Spinal cord (tissue), 10 donors: Measurements from ENCODE around the gene CLDN15. TPM values are rescaled to one million over a fixed set of nuclear protein-coding genes. Genes with fewer than 3 reads are reported as not detected.
"Not testable (repeated sequence)": the region's sequence is repeated elsewhere in the genome, so short reads cannot be mapped to it uniquely, and the experiment has no call there.

ENCODE experiments used
- DNase-seq, 6 donors: peaks; one replicate each; pipeline versions ENCODE4 v3.0.0 to v3.0.0-alpha.2; 2013 to 2015; ENCODE audit warnings: low spot score in 6 of 6, low read depth in 4 of 6
- H3K27ac ChIP-seq: one replicate; pipeline ENCODE4 v1.5.1; 2013; ENCODE audit warnings: low read depth, low read length, control low read depth
- H3K27me3 ChIP-seq: one replicate; pipeline ENCODE4 v1.6.1; 2013; ENCODE audit warnings: low read length; ENCODE audit not compliant: control insufficient read depth, insufficient read depth
- H3K36me3 ChIP-seq: one replicate; pipeline ENCODE4 v1.6.1; 2013; ENCODE audit warnings: low read length; ENCODE audit not compliant: control insufficient read depth, insufficient read depth
- H3K4me1 ChIP-seq: one replicate; pipeline ENCODE4 v1.6.1; 2013; ENCODE audit warnings: low read length; ENCODE audit not compliant: control insufficient read depth, insufficient read depth
- H3K4me3 ChIP-seq: one replicate; pipeline ENCODE4 v1.5.1; 2013; ENCODE audit warnings: low read depth, low read length, control low read depth
- H3K9me3 ChIP-seq: one replicate; pipeline ENCODE4 v1.6.1; 2013; ENCODE audit warnings: low read length; ENCODE audit not compliant: control insufficient read depth, insufficient read depth
- WGBS: methylation state at CpG from one replicate; pipeline ENCODE4 v1.1.5; 2013; ENCODE audit warnings: missing lambda C conversion rate; ENCODE audit not compliant: insufficient coverage; 5-methylcytosine and 5-hydroxymethylcytosine counted together
- polyA plus RNA-seq, 2 donors: library from polyadenylated mRNA; unstranded; fragments of 120-200 nt; gene quantifications; one replicate each; pipeline ENCODE4 v1.2.1, GENCODE V29; 2013; ENCODE audit not compliant: insufficient read length in 2 of 2
- total RNA-seq, 2 donors: library from RNA; depleted of rRNA in 1 of 2; stranded (reverse); fragments of 120-200 nt in 1 of 2; fragments of >200 nt in 1 of 2; gene quantifications; one replicate each; pipeline versions ENCODE4 v1.2.3 to v1.2.4, GENCODE V29; 2013 to 2014
- donor health status: healthy.

CLDN15 gene
- total and polyA plus RNA-seq, 4 donors, result 3.3 to 13.8 (median 8.8) TPM

DNA sequence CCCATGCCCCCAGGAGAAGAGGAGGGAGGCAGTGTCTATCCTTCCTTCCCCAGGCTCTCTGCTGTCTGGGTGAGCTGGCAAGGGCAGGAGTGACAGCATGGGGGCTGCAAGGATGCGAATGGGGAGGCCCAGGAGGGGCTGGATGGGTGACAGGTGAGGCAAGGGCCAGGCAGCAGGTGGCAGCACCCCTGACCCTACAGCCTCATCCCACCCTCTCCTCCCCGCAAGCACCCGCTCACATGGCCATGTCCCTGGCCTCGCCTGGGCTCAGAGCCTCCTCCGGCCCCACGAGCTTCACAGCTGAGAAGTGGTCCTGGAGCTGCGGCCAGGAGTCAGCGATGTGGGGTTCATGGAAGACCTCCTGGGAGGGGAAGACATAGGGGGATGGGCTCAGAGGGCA is 25.6 kb downstream of the CLDN15 start:
- peaks cover 85% of the 10 kb centered on the region for H3K36me3 ChIP-seq
- H3K4me3 ChIP-seq, result no peak overlapping the region
- H3K4me1 ChIP-seq, result peaks cover 17% of the 10 kb centered on the region
- H3K9me3 ChIP-seq, result no peaks in the 10 kb centered on the region
- WGBS, result 88% methylated on average over 7 of the region's 8 CpGs
- H3K27me3 ChIP-seq, result no peaks in the 10 kb centered on the region
- no peak overlapping the region for H3K27ac ChIP-seq
- DNase-seq, result no peak

DNA sequence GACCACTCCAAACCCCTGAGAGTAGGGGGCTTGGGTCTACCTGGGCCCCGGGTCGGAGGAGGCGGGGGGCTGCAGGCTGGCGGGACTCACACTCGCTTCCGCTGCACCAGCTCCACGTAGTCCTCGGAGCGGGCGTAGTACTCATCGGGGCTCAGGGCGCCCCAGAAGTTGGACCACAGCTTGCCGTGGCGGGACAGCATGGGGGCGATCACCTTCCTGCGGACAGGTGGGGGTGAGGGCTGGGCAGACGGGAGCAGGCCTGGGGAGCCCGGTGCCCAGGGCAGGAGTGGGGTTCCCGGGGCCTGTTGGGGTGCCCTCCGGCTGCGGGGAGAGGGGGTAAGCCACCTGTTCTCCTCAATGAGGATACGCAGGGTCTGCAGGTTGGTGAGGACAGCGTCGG is 26.1 kb downstream of the CLDN15 start:
- 95% methylated on average over 23 of the region's 24 CpGs for WGBS
- no peak for DNase-seq
- Histone ChIP-seq H3K4me3 (no peak overlapping the region), H3K4me1 (peaks cover 12% of the 10 kb centered on the region), H3K27me3 (no peaks in the 10 kb centered on the region), H3K36me3 (peaks cover 89% of the 10 kb centered on the region), H3K27ac (no peak overlapping the region), H3K9me3 (no peaks in the 10 kb centered on the region)

DNA sequence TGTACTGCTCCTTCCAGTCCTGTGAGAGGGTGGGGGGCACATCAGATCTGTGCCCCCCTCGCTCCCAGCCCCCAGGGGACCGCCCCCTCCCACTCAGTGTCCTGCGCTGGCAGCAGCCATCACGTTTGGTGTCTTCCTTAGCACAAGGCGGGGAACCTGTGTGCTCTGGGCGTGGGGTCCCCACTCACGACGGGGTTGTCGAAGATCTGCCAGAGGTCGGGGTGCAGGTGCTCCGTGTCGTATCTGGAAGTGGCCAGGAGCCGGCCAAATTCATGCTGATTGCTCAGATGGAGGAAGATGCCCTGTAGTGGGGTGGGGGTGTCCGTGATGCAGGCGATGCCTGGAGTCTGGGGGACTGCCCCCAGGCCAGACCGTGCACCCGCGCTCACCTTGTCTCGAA is 27.5 kb downstream of the CLDN15 start:
- no peaks in the 10 kb centered on the region for H3K27me3 ChIP-seq
- no peaks in the 10 kb centered on the region for H3K4me1 ChIP-seq
- H3K36me3 ChIP-seq, result peaks cover 88% of the 10 kb centered on the region
- no peak overlapping the region for H3K27ac ChIP-seq
- H3K4me3 ChIP-seq, result no peak overlapping the region
- DNase-seq, result no peak
- no peaks in the 10 kb centered on the region for H3K9me3 ChIP-seq
- 93% methylated on average over 12 of the region's 19 CpGs for WGBS

DNA sequence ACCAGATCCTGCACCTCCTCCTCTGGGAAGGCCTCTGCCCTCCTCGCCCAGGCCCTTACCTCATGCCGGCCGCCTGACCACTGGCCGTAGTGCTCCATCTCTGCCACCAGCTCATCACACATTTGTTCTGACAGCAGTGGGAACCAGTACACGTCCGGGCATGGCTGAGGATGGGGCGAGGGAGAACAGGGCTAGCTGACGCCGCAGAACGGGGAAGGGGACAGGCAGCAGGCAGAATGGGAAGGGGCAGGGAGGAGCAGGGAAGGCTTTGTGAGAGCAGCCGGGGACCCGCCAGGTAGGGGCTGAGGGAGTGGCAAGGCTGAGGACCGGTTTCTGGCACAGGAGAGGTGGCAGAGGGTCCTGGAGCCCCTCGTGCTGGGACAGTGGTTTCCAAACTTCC is 28.8 kb downstream of the CLDN15 start:
- no peak for DNase-seq
- Histone ChIP-seq H3K4me3 (no peak overlapping the region), H3K36me3 (peaks cover 80% of the 10 kb centered on the region), H3K9me3 (no peaks in the 10 kb centered on the region), H3K27ac (no peak overlapping the region), H3K4me1 (no peaks in the 10 kb centered on the region), H3K27me3 (no peaks in the 10 kb centered on the region)
- WGBS, result 94% methylated on average over 8 of the region's 14 CpGs

DNA sequence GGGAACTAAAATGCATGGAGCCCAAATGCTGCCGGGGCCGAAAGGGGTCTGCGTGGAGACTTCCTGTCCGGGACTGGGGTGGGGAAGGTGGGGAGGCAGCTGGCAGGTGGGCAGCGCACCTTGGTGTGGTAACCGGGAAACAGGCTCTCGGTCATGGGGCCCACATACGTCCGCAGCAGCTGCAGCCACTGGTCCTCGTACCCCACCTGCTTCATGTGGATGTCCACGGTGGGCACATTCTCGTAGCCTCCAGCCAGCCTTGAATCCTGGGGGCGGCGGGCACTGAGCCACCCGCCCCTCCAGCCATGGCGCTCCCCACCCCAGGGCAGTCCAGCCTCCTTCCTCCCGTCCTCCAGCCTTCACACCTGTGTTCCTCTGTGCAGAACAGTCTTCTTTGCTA is 30.1 kb downstream of the CLDN15 start:
- 91% methylated on average over 17 of the region's 17 CpGs for WGBS

DNA sequence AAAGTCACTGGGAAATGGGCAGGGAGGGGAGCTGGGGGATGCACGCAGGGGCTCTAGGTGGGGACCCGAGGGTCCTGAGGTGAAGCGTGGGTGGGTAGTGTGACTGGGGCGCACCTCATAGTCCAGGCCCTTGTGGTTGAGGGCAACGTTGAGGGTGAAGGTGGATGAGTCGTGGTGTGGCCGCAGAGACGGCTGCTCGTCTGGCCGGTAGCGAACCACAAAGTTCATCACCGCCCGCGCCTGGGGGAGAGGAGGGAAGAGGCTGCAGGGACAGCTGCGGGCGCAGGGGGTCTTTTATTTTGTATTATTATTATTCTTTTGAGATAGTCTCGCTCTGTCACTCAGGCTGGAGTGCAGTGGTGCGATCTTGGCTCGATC is 30.9 kb downstream of the CLDN15 start:
- Histone ChIP-seq H3K4me1 (peaks cover 7% of the 10 kb centered on the region), H3K36me3 (peaks cover 59% of the 10 kb centered on the region), H3K27ac (no peak overlapping the region), H3K4me3 (no peak overlapping the region), H3K27me3 (peaks cover 20% of the 10 kb centered on the region), H3K9me3 (no peaks in the 10 kb centered on the region)
- 91% methylated on average over 15 of the region's 19 CpGs for WGBS
- DNase-seq, result no peak

More for the DNA sequence above, 30.1 kb downstream of the CLDN15 start:
- no peaks in the 10 kb centered on the region for H3K4me1 ChIP-seq
- DNase-seq, result no peak
- H3K27me3 ChIP-seq, result peaks cover 11% of the 10 kb centered on the region
- H3K9me3 ChIP-seq, result no peaks in the 10 kb centered on the region
- H3K36me3 ChIP-seq, result peaks cover 67% of the 10 kb centered on the region
- no peak overlapping the region for H3K27ac ChIP-seq
- no peak overlapping the region for H3K4me3 ChIP-seq

DNA sequence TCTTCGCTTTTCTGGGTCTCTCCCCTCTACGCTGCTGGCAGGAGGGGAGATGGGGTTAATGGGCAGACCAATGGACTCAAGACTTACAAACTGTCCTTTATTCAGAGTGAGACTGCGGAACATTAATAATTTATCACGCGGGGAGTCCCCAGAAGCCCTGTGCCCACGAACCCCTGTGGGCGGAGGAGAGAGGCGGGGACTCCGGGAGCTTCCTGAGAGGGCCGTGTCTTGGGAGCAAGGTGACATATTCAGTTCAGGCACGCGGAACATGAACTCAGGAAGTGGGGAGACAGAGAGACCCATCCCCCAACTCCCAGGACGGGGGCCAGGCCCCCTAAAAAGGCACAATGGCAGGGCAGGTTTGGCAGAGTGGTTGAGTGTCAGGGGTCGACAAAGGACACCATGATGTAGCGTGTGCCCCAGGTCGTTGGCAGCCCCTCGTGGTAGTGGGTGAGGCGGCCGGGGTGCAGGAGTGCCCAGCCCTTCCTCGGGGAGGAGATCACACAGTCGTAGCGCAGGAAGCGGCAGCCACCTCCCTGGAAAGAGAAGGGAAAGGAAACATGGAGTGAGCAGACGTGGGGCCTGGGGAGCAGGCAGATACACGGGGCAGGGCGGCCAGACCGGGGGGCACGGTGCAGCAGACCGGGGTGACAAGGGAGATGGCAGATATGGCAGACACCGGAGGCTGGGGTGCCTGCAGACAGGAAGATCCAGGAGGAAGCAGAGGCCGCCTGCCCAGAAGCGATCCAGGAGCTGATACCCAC is 31.5 kb downstream of the CLDN15 start:
- H3K4me3 ChIP-seq, result no peak overlapping the region
- no peaks in the 10 kb centered on the region for H3K9me3 ChIP-seq
- H3K36me3 ChIP-seq, result peaks cover 54% of the 10 kb centered on the region
- peaks cover 10% of the 10 kb centered on the region for H3K4me1 ChIP-seq
- DNase-seq, result no peak
- peaks cover 25% of the 10 kb centered on the region for H3K27me3 ChIP-seq
- H3K27ac ChIP-seq, result no peak overlapping the region
- WGBS, result 85% methylated on average over 28 of the region's 32 CpGs

DNA sequence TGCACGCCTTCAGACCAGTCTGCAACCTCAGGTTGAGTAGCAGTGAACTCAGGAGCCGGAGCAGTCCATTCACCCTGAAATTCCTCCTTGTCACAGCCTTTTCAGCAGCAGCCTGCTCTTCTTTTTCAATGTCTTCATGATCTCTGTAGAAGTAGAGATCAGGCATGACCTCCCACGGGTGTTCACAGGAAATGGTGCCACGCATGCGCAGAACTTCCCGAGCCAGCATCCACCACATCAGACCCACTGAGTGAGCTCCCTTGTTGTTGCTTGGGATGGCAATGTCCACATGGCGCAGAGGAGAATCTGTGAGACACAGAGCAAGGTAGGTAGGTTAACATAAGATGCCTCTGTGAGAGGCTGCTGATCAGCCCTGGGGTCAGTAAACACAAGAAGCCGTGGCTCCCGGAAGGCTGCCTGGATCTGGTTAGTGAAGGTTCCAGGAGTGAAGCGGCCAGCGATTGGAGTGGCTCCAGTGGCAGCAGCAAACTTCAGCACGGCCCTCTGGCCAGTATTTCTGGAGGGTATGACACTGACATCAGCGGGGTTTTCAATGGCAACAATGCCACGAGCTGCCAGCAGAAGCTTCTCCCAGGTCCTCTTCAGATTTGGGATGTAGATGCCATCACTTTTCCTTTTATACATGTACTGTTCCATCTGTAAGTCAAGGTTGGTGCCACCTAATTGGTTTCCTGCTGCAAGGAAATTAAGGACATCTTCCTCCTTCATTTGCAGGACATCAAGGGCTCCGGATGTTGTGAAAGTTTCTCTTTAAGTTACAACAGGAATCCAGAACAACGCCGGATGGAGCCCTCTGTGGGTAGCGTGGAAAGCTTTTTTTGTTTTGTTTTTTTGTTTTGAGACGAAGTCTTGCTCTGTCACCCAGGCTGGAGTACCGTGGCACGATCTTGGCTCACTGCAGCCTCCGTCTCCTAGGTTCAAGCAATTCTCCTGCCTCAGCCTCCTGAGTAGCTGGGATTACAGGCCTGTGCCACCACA is 33.6 kb downstream of the CLDN15 start:
- DNase-seq, H3K27ac ChIP-seq, H3K4me3 ChIP-seq, H3K9me3 ChIP-seq: not testable (repeated sequence)
- Histone ChIP-seq H3K4me1 (peaks cover 10% of the 10 kb centered on the region), H3K36me3 (peaks cover 33% of the 10 kb centered on the region), H3K27me3 (peaks cover 37% of the 10 kb centered on the region)
- WGBS, result 82% methylated on average over 17 of the region's 22 CpGs

DNA sequence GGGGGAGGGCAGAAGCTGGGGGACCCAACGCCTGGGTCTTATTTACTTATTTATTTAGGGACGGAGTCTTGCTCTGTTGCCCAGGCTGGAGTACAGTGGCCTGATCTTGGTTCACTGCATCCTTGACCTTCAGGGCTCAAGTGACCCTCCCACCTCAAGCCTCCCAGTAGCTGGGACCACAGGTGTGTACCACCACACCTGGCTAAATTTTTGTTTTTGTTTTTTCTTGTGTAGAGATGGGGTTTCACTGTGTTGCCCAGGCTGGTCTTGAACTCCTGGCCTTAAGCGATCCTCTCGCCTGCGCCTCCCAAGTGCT is 35.0 kb downstream of the CLDN15 start:
- Histone ChIP-seq H3K27me3 (peaks cover 37% of the 10 kb centered on the region), H3K4me1 (peaks cover 10% of the 10 kb centered on the region), H3K27ac (no peak overlapping the region), H3K4me3 (no peak overlapping the region), H3K9me3 (no peaks in the 10 kb centered on the region), H3K36me3 (peaks cover 18% of the 10 kb centered on the region)
- 81% methylated on average over 4 of the region's 5 CpGs for WGBS
- no peak for DNase-seq
